Adipose tissue (tissue), 3 donors: ENCODE measurements around the gene POLR2L. TPM values are rescaled to one million over a fixed set of nuclear protein-coding genes. Genes with fewer than 3 reads are reported as not detected.

ENCODE experiments used
- H3K27ac ChIP-seq: one replicate; pipeline ENCODE4 v1.5.1; 2013; ENCODE audit warnings: low read depth, low read length
- WGBS, 3 donors: extraction: QIAGEN DNeasy Blood & Tissue Kit; methylation state at CpG; one replicate each; pipeline ENCODE4 v1.1.7; 2013; 5-methylcytosine and 5-hydroxymethylcytosine counted together
- polyA plus RNA-seq, 3 donors: library from polyadenylated mRNA; stranded (reverse); fragments of 200-250 nt; gene quantifications; one replicate each; pipeline ENCODE4 v1.2.3, GENCODE V29; 2013
- donor health status: healthy with polysubstance abuse.
- donor health status: Bipolar disorder and iron deficiency.
- donor health status: healthy.

POLR2L gene
- 100 to 1,000 TPM; 126 to 454 (median 290) TPM for polyA plus RNA-seq

- 0 to 1% (median 0%) methylated on average over 77 to 87 of the region's 87 CpGs for WGBS, 3 donors
- peak within 1 kb of the TSS; percentile 87 for H3K27ac ChIP-seq
Observed at GRCh38 chr11:842370-843002, at the start of gene POLR2L, which contains the start of gene TSPAN4. Gene POLR2L, minus strand, starts transcription at chr11:842529. Its CDS starts 21 bp downstream, at chr11:842508. Gene TSPAN4, plus strand, starts transcription at chr11:842852. Its CDS starts 7,453 bp downstream, at chr11:850305.

- WGBS, 3 donors, result 80 to 84% (median 81%) methylated on average over 24 to 27 of the region's 27 CpGs
- H3K27ac ChIP-seq, result no peak overlapping the region
Observed at GRCh38 chr11:890794-891540, 48.6 kb upstream of the POLR2L start.

GRCh38 chr11:889687-890475 is 47.6 kb upstream of the POLR2L start:
- H3K27ac ChIP-seq, result no peak overlapping the region
- WGBS, 3 donors, result 90 to 94% (median 93%) methylated on average over 31 to 32 of the region's 32 CpGs

- WGBS, 3 donors, result 93% methylated on average over 13 of the region's 13 CpGs
- no peak overlapping the region for H3K27ac ChIP-seq
Observed at GRCh38 chr11:889257-889656, 46.9 kb upstream of the POLR2L start.

GRCh38 chr11:888310-889212 is 46.2 kb upstream of the POLR2L start:
- no peak overlapping the region for H3K27ac ChIP-seq
- WGBS, 3 donors, result 88 to 91% (median 90%) methylated on average over 41 to 45 of the region's 45 CpGs

GRCh38 chr11:887589-887988 is 45.3 kb upstream of the POLR2L start:
- WGBS, 3 donors, result 87 to 93% (median 92%) methylated on average over 14 of the region's 14 CpGs

GRCh38 chr11:886568-886967 is 44.2 kb upstream of the POLR2L start:
- no peak overlapping the region for H3K27ac ChIP-seq
- WGBS, 3 donors, result 97 to 98% (median 97%) methylated on average over 17 of the region's 17 CpGs

More at GRCh38 chr11:887589-887988, 45.3 kb upstream of the POLR2L start:
- H3K27ac ChIP-seq, result no peak overlapping the region

- WGBS, 3 donors, result 87 to 89% (median 87%) methylated on average over 13 to 16 of the region's 16 CpGs
Observed at GRCh38 chr11:884578-885070, 42.3 kb upstream of the POLR2L start.

GRCh38 chr11:883527-883926 is 41.2 kb upstream of the POLR2L start:
- WGBS, 3 donors, result 86 to 93% (median 86%) methylated on average over 10 of the region's 10 CpGs
- no peak overlapping the region for H3K27ac ChIP-seq

More at GRCh38 chr11:884578-885070, 42.3 kb upstream of the POLR2L start:
- H3K27ac ChIP-seq, result no peak overlapping the region

GRCh38 chr11:882596-882995 is 40.3 kb upstream of the POLR2L start:
- WGBS, 3 donors, result 77 to 90% (median 79%) methylated on average over 14 of the region's 14 CpGs
- H3K27ac ChIP-seq, result no peak overlapping the region

- no peak overlapping the region for H3K27ac ChIP-seq
- 89% methylated on average over 14 of the region's 14 CpGs for WGBS, 3 donors
Observed at GRCh38 chr11:880447-880846, 38.1 kb upstream of the POLR2L start.

GRCh38 chr11:877565-877964 is 35.2 kb upstream of the POLR2L start:
- 93 to 95% (median 95%) methylated on average over 10 to 11 of the region's 11 CpGs for WGBS, 3 donors

GRCh38 chr11:876545-876944 is 34.2 kb upstream of the POLR2L start:
- WGBS, 3 donors, result 40 to 71% (median 44%) methylated on average over 12 of the region's 12 CpGs

More at GRCh38 chr11:877565-877964, 35.2 kb upstream of the POLR2L start:
- no peak overlapping the region for H3K27ac ChIP-seq

GRCh38 chr11:875769-876301 is 33.5 kb upstream of the POLR2L start:
- H3K27ac ChIP-seq, result no peak overlapping the region
- 73 to 95% (median 91%) methylated on average over 21 of the region's 21 CpGs for WGBS, 3 donors

More at GRCh38 chr11:876545-876944, 34.2 kb upstream of the POLR2L start:
- no peak overlapping the region for H3K27ac ChIP-seq

GRCh38 chr11:875203-875602 is 32.9 kb upstream of the POLR2L start:
- WGBS, 3 donors, result 91 to 93% (median 91%) methylated on average over 16 of the region's 16 CpGs
- H3K27ac ChIP-seq, result no peak overlapping the region

- WGBS, 3 donors, result 68 to 80% (median 71%) methylated on average over 11 to 12 of the region's 12 CpGs
- H3K27ac ChIP-seq, result no peak overlapping the region
Observed at GRCh38 chr11:873706-874105, 31.4 kb upstream of the POLR2L start.

GRCh38 chr11:872799-873198 is 30.5 kb upstream of the POLR2L start:
- no peak overlapping the region for H3K27ac ChIP-seq
- 90 to 92% (median 91%) methylated on average over 9 of the region's 9 CpGs for WGBS, 3 donors
